Sigmoid colon (tissue), 7 donors: Measurements from ENCODE around the gene TMCC2. TPM values are rescaled to one million over a fixed set of nuclear protein-coding genes. Genes with fewer than 3 reads are reported as not detected.

Experiments
- DNase-seq: peaks from one replicate; pipeline ENCODE4 v3.0.0-alpha.2; 2019
- H3K27ac ChIP-seq, 4 donors: fragments of 200-600 bp; sonication (generic); one replicate each; pipeline ENCODE4 v1.5.1; 2016 to 2019; ENCODE audit warnings: mild to moderate bottlenecking in 1 of 4
- H3K27me3 ChIP-seq, 3 donors: fragments of 200-600 bp; sonication (generic); one replicate each; pipeline ENCODE4 v1.5.1; 2019; ENCODE audit warnings: mild to moderate bottlenecking in 1 of 3
- H3K36me3 ChIP-seq, 4 donors: fragments of 200-600 bp; sonication (generic); one replicate each; pipeline ENCODE4 v1.5.1; 2016 to 2019
- H3K4me1 ChIP-seq, 4 donors: fragments of 200-600 bp; sonication (generic); one replicate each; pipeline ENCODE4 v1.5.1; 2017 to 2019
- H3K4me3 ChIP-seq, 4 donors: fragments of 200-600 bp; sonication (generic); one replicate each; pipeline ENCODE4 v1.5.1; 2017 to 2019; ENCODE audit warnings: mild to moderate bottlenecking in 2 of 4, moderate library complexity in 1 of 4
- H3K9me3 ChIP-seq, 4 donors: fragments of 200-600 bp in 3 of 4; sonication (generic) in 3 of 4; one replicate each; pipeline versions ENCODE4 v1.5.1 to v1.6.1; 2013 to 2019
- EP300 ChIP-seq, 4 donors: sonication (generic); formaldehyde crosslinking; IDR thresholded peaks; one replicate each; pipeline ENCODE4 v1.6.1; 2017; ENCODE audit warnings: antibody characterized with exemption in 4 of 4
- POLR2A ChIP-seq, 2 donors: fragments of 450-650 bp; IDR thresholded peaks; one replicate each; pipeline ENCODE4 v1.6.1; 2016; ENCODE audit warnings: antibody characterized with exemption in 2 of 2, mild to moderate bottlenecking in 2 of 2, moderate library complexity in 2 of 2
- POLR2AphosphoS5 ChIP-seq, 4 donors: sonication (generic); formaldehyde crosslinking; IDR thresholded peaks; one replicate each; pipeline ENCODE4 v1.6.1; 2017; ENCODE audit warnings: antibody characterized with exemption in 4 of 4
- WGBS, 2 donors: extraction: QIAGEN DNeasy Blood & Tissue Kit; methylation state at CpG; one replicate each; pipeline ENCODE4 v1.1.7; 2013; 5-methylcytosine and 5-hydroxymethylcytosine counted together
- intact Hi-C: fragments of 100-400 bp; cut with DNase I; formaldehyde crosslinking; loops from one replicate; pipeline ENCODE4 v1.15.1; 2023
- polyA plus RNA-seq, 3 donors: library from polyadenylated mRNA; stranded (reverse); fragments of 200-250 nt; gene quantifications; one replicate each; pipeline ENCODE4 v1.2.3, GENCODE V29; 2013
- total RNA-seq, 4 donors: library from RNA; depleted of rRNA; stranded (reverse); fragments of >200 nt; gene quantifications; one replicate each; pipeline ENCODE4 v1.1.0, GENCODE V29; 2016
- TF ChIP-seq, protein P1 (sequence below), 4 experiments: fragments of 450-650 bp in 3 of 4; fragments of 200-600 bp in 1 of 4; IDR thresholded peaks; one replicate each; pipeline ENCODE4 v1.5.1; 2016 to 2019; ENCODE audit warnings: antibody characterized with exemption in 4 of 4, mild to moderate bottlenecking in 3 of 4, moderate library complexity in 2 of 4
- donor health status: healthy with polysubstance abuse.
- donor health status: Bipolar disorder and iron deficiency.
- donor health status: healthy.

TMCC2 gene
- total and polyA plus RNA-seq, 7 donors, result 1.1 to 6.4 (median 5.2) TPM; not detected in 2

DNA sequence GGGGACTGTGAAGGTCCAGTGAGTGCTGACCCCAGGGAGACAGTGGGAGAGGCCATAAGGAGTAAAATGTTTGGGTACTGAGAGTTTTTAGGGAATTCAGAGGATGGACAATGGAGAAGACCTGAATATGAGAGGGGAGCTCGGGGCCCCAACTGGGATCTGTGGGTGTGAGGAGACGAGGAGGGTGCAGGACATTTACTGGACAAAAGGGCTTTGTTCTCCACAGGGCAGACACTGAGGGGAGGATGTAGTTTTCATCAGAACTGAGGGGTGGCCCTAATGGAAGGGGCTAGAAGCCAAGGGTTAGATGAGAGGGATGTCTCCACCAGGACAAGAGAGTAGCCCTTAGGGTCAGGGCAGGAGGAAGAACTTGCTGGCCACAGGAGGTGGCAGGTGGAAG, 30.0 kb downstream of the TMCC2 start:
- intact Hi-C loops, result loop anchor here (5.0 kb wide), 2 partner anchors 115 to 135 kb away; partner anchors contain the start of gene RBBP5

DNA sequence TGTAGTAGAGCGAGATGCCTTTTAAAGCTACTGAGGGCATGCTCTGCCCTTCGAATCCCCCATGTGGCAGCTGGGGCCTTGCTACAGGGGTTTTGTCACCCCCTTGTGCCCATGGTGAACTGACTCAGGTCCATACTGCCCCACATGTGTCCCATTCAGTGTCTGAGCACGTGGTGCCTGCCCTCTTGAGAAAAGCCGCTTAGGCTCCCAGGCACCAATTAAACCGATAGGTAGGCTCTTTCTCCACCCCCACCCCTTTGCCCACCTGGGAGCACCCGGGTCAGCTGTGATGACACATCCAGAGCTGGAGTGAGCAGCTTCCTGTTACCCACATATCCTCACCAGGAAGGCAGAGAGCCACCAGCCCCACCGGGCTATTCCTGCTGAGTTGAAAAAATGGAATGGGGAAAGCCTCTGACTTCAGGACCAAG, 30.5 kb downstream of the TMCC2 start:
- no peak for DNase-seq
- H3K36me3 ChIP-seq, result no peaks in the 10 kb centered on the region
- H3K4me3 ChIP-seq, result no peak overlapping the region
- intact Hi-C loops, result loop anchor here (5.0 kb wide), 2 partner anchors 116 to 136 kb away; partner anchors contain the start of gene RBBP5
- H3K27ac ChIP-seq, result no peak overlapping the region
- no peaks in the 10 kb centered on the region for H3K27me3 ChIP-seq
- H3K9me3 ChIP-seq, result no peaks in the 10 kb centered on the region
- TF ChIP-seq POLR2A (IDR thresholded peaks at IDR 0.05) (no peak), EP300 (IDR thresholded peaks at IDR 0.05) (no peak), POLR2AphosphoS5 (IDR thresholded peaks at IDR 0.05) (no peak)
- TF ChIP-seq, protein P1, sequence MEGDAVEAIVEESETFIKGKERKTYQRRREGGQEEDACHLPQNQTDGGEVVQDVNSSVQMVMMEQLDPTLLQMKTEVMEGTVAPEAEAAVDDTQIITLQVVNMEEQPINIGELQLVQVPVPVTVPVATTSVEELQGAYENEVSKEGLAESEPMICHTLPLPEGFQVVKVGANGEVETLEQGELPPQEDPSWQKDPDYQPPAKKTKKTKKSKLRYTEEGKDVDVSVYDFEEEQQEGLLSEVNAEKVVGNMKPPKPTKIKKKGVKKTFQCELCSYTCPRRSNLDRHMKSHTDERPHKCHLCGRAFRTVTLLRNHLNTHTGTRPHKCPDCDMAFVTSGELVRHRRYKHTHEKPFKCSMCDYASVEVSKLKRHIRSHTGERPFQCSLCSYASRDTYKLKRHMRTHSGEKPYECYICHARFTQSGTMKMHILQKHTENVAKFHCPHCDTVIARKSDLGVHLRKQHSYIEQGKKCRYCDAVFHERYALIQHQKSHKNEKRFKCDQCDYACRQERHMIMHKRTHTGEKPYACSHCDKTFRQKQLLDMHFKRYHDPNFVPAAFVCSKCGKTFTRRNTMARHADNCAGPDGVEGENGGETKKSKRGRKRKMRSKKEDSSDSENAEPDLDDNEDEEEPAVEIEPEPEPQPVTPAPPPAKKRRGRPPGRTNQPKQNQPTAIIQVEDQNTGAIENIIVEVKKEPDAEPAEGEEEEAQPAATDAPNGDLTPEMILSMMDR (IDR thresholded peaks at IDR 0.05), result no peak
- H3K4me1 ChIP-seq, result peaks cover 0 to 47% (median 17%) of the 10 kb centered on the region in 4 donors
- 60 to 68% methylated on average over 7 of the region's 7 CpGs for WGBS, 2 donors

More for the DNA sequence above, 30.0 kb downstream of the TMCC2 start:
- Histone ChIP-seq H3K36me3 (no peaks in the 10 kb centered on the region), H3K27ac (no peak overlapping the region), H3K27me3 (no peaks in the 10 kb centered on the region), H3K4me1 (peaks cover 0 to 44% (median 16%) of the 10 kb centered on the region in 4 donors), H3K4me3 (no peak overlapping the region), H3K9me3 (no peaks in the 10 kb centered on the region)
- 57 to 73% methylated on average over 2 of the region's 2 CpGs for WGBS, 2 donors
- TF ChIP-seq EP300 (IDR thresholded peaks at IDR 0.05) (no peak), POLR2A (IDR thresholded peaks at IDR 0.05) (no peak), POLR2AphosphoS5 (IDR thresholded peaks at IDR 0.05) (no peak)
- TF ChIP-seq, protein P1 (IDR thresholded peaks at IDR 0.05), result no peak
- no peak for DNase-seq

DNA sequence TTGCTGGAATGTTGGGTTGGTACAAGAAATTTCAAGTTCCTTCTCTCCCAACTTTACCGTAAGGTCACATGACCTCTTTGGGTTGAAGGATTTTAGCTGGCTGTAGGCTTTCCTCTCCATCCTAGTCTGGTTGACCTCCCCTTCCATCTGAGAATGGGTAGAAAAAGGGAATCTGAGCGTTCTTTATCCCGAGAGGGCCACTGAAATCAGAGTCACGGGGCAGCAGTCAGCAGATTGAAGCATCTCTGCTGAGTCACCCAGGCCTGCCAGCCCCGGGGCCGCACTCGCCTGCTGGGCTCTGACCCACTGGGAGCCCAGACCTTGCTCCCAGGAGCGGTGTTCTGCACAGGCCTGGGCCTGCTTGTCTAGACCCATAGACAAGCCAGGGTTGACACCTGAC, 31.0 kb downstream of the TMCC2 start:
- DNase-seq, result no peak
- Histone ChIP-seq H3K4me3 (no peak overlapping the region), H3K27ac (no peak overlapping the region), H3K36me3 (no peaks in the 10 kb centered on the region), H3K27me3 (no peaks in the 10 kb centered on the region), H3K4me1 (peaks cover 0 to 47% (median 17%) of the 10 kb centered on the region in 4 donors), H3K9me3 (no peaks in the 10 kb centered on the region)
- 84 to 90% methylated on average over 8 of the region's 8 CpGs for WGBS, 2 donors
- TF ChIP-seq, protein P1 (IDR thresholded peaks at IDR 0.05), result no peak
- peak in 1 of 4 donors; percentile 11 for TF ChIP-seq POLR2AphosphoS5 (IDR thresholded peaks at IDR 0.05)
- intact Hi-C loops, result loop anchor here (5.0 kb wide), 2 partner anchors 116 to 136 kb away; partner anchors contain the start of gene RBBP5

DNA sequence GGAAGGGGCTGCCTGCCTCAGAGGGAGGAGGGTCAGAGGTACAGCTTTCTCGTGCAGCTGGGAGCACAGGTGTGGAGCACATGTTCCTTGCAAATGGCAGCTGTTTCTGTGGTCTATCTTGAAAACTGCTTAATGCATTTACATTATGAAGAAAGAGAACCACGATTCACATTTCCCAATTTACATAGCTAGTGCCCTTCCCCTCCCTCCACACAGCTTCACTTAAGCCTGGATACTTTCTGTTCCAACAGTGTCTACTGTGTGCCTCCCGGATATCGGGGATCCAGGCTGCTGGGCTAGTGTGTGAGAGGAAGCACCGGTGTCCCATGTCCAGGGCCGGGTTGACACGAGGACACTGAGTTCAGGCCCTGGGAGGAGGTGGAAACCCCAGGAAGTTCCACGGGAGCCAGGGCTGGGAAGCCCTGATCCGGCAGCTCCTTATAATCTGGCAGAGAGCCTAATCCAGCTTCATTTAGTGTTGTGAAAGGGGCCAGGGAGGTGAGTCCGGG, 31.6 kb downstream of the TMCC2 start:
- DNase-seq, result no peak
- Histone ChIP-seq H3K4me1 (peaks cover 0 to 47% (median 17%) of the 10 kb centered on the region in 4 donors), H3K36me3 (no peaks in the 10 kb centered on the region), H3K27ac (no peak overlapping the region), H3K27me3 (no peaks in the 10 kb centered on the region), H3K9me3 (no peaks in the 10 kb centered on the region), H3K4me3 (no peak overlapping the region)
- 60 to 61% methylated on average over 10 of the region's 10 CpGs for WGBS, 2 donors
- TF ChIP-seq EP300 (IDR thresholded peaks at IDR 0.05) (no peak), POLR2AphosphoS5 (IDR thresholded peaks at IDR 0.05) (no peak), POLR2A (IDR thresholded peaks at IDR 0.05) (no peak)
- TF ChIP-seq, protein P1 (IDR thresholded peaks at IDR 0.05), result no peak
- intact Hi-C loops, result loop anchor here (5.0 kb wide), 2 partner anchors 117 to 137 kb away; partner anchors contain the start of gene RBBP5
